Adipocyte (in vitro differentiated cells): Measurements from ENCODE around the gene CYTH1.

Experiments used
- DNase-seq: peaks from one replicate; pipeline ENCODE4 v3.0.0-alpha.2; 2015; ENCODE audit warnings: low read depth
- H3K27me3 ChIP-seq: replicated peaks from 2 replicates; pipeline ENCODE4 v1.7.0; 2013; ENCODE audit warnings: mild to moderate bottlenecking, low read length, moderate library complexity; ENCODE audit not compliant: control insufficient read depth, insufficient read depth
- H3K36me3 ChIP-seq: 2 replicates; pipeline ENCODE4 v1.7.0; 2013; ENCODE audit warnings: low read length, mild to moderate bottlenecking, moderate library complexity; ENCODE audit not compliant: control insufficient read depth, insufficient read depth, severe bottlenecking
- H3K4me1 ChIP-seq: 2 replicates; pipeline ENCODE4 v1.7.0; 2013; ENCODE audit warnings: mild to moderate bottlenecking, low read length, moderate library complexity; ENCODE audit not compliant: control insufficient read depth, insufficient read depth
- H3K4me3 ChIP-seq: 2 replicates; pipeline ENCODE4 v1.7.0; 2013; ENCODE audit warnings: mild to moderate bottlenecking, low read length, moderate library complexity
- H3K9ac ChIP-seq: 2 replicates; pipeline ENCODE4 v1.7.0; 2013; ENCODE audit warnings: mild to moderate bottlenecking, low read length, moderate library complexity
- H3K9me3 ChIP-seq: 2 replicates; pipeline ENCODE4 v1.7.0; 2013; ENCODE audit warnings: mild to moderate bottlenecking, low read length, moderate library complexity; ENCODE audit not compliant: control insufficient read depth

Gene CYTH1

GRCh38 chr17:78634154-78634553, 147.9 kb downstream of the CYTH1 start:
- Histone ChIP-seq H3K4me1 (no peaks in the 10 kb centered on the region), H3K36me3 (no peaks in the 10 kb centered on the region)
- DNase-seq: no peak

GRCh38 chr17:78629436-78629995, 152.6 kb downstream of the CYTH1 start:
- no peaks in the 10 kb centered on the region for H3K36me3 ChIP-seq
- H3K4me3 ChIP-seq: no peak overlapping the region
- peaks cover 9% of the 10 kb centered on the region for H3K27me3 ChIP-seq
- no peak overlapping the region for H3K9ac ChIP-seq
- no peaks in the 10 kb centered on the region for H3K9me3 ChIP-seq
- DNase-seq: no peak
- no peaks in the 10 kb centered on the region for H3K4me1 ChIP-seq

More at GRCh38 chr17:78634154-78634553, 147.9 kb downstream of the CYTH1 start:
- Histone ChIP-seq H3K9ac (no peak overlapping the region), H3K4me3 (no peak overlapping the region), H3K9me3 (peaks cover 4% of the 10 kb centered on the region), H3K27me3 (peaks cover 6% of the 10 kb centered on the region)

- no peak overlapping the region for H3K4me3 ChIP-seq
- H3K27me3 ChIP-seq: peaks cover 13% of the 10 kb centered on the region
- no peaks in the 10 kb centered on the region for H3K4me1 ChIP-seq
- no peak for DNase-seq
- no peak overlapping the region for H3K9ac ChIP-seq
- no peaks in the 10 kb centered on the region for H3K9me3 ChIP-seq
- no peaks in the 10 kb centered on the region for H3K36me3 ChIP-seq
Observed at GRCh38 chr17:78628547-78629435, 153.3 kb downstream of the CYTH1 start.

- Histone ChIP-seq H3K27me3 (peaks cover 12% of the 10 kb centered on the region), H3K36me3 (no peaks in the 10 kb centered on the region), H3K4me3 (no peak overlapping the region), H3K9me3 (peaks cover 8% of the 10 kb centered on the region), H3K4me1 (no peaks in the 10 kb centered on the region), H3K9ac (no peak overlapping the region)
- no peak for DNase-seq
Observed at GRCh38 chr17:78624324-78625151, 157.5 kb downstream of the CYTH1 start.
